OCI-LY7 (cell line): ENCODE results near the gene SNX19. TPM values are rescaled to one million over a fixed set of nuclear protein-coding genes. Genes with fewer than 3 reads are reported as not detected.

Experiments used
- BruUV-seq: library from RNA; stranded (reverse); fragments of 400-500 nt; replicated peaks from 2 replicates; lab custom pipeline; 2021; lab: Mats Ljungman, UMichigan
- CTCF ChIA-PET: fragments of 300-600 bp; sonication (Branson Sonifier 250); formaldehyde crosslinking; loops from one replicate; lab custom pipeline; 2022; ENCODE audit warnings: antibody characterized with exemption; ENCODE audit not compliant: unreplicated experiment; lab: Charles Lee
- POLR2A ChIA-PET: fragments of 300-600 bp; sonication (Branson Sonifier 250); formaldehyde crosslinking; loops from one replicate; lab custom pipeline; 2022; ENCODE audit warnings: antibody characterized with exemption; lab: Charles Lee
- DNase-seq: peaks from one replicate; pipeline ENCODE4 v3.0.0-alpha.2; 2015; ENCODE audit warnings: low spot score
- H2AFZ ChIP-seq: fragments of 200-600 bp; sonication (generic), shearing (Covaris generic); 2 replicates; pipeline ENCODE4 v1.6.1; 2014; ENCODE audit warnings: mild to moderate bottlenecking, antibody characterized with exemption, low read length, moderate library complexity
- H3K27ac ChIP-seq: fragments of 200-600 bp; sonication (generic); 2 replicates; pipeline ENCODE4 v1.5.1; 2014; ENCODE audit warnings: mixed run types, low read depth, mild to moderate bottlenecking, moderate library complexity, low read length, inconsistent platforms; ENCODE audit not compliant: poor library complexity, severe bottlenecking
- H3K36me3 ChIP-seq: fragments of 200-600 bp; sonication (generic); 2 replicates; pipeline ENCODE4 v1.6.1; 2014; ENCODE audit warnings: mild to moderate bottlenecking, antibody characterized with exemption, low read length, moderate library complexity, mixed read lengths; ENCODE audit not compliant: insufficient read depth
- H3K4me1 ChIP-seq: fragments of 200-600 bp; sonication (generic); 2 replicates; pipeline ENCODE4 v1.5.1; 2014; ENCODE audit warnings: mild to moderate bottlenecking, low read length; ENCODE audit not compliant: insufficient read depth, poor library complexity, severe bottlenecking
- H3K4me2 ChIP-seq: fragments of 200-600 bp; sonication (generic); 2 replicates; pipeline ENCODE4 v1.6.1; 2014; ENCODE audit warnings: mild to moderate bottlenecking, low read length
- H3K4me3 ChIP-seq: fragments of 200-600 bp; sonication (generic); 2 replicates; pipeline ENCODE4 v1.5.1; 2014; ENCODE audit warnings: mild to moderate bottlenecking, low read depth, low read length; ENCODE audit not compliant: poor library complexity, severe bottlenecking
- H3K79me2 ChIP-seq: fragments of 200-600 bp; sonication (generic); 2 replicates; pipeline ENCODE4 v1.6.1; 2016; ENCODE audit warnings: low read depth, mild to moderate bottlenecking, low read length, moderate library complexity, mixed read lengths; ENCODE audit not compliant: insufficient read depth
- H3K9me2 ChIP-seq: fragments of 200-600 bp; sonication (generic); 2 replicates; pipeline ENCODE4 v1.6.1; 2016; ENCODE audit warnings: mild to moderate bottlenecking, low read length, mixed read lengths; ENCODE audit not compliant: insufficient read depth
- H3K9me3 ChIP-seq: fragments of 200-600 bp; sonication (generic); 2 replicates; pipeline ENCODE4 v1.6.1; 2014; ENCODE audit warnings: mild to moderate bottlenecking, mixed run types, low read length, mixed read lengths
- H4K20me1 ChIP-seq: fragments of 200-600 bp; sonication (generic); 2 replicates; pipeline ENCODE4 v1.6.1; 2014; ENCODE audit warnings: mild to moderate bottlenecking, antibody characterized with exemption, low read length, moderate library complexity, mixed read lengths; ENCODE audit not compliant: insufficient read depth
- CTCF ChIP-seq: fragments of 200-600 bp; sonication (generic); conservative IDR thresholded peaks from 2 replicates; pipeline ENCODE4 v1.5.1; 2014; ENCODE audit warnings: mild to moderate bottlenecking, antibody characterized with exemption, low read length, moderate library complexity, mixed read lengths
- EZH2phosphoT487 ChIP-seq: fragments of 200-600 bp; sonication (generic); IDR thresholded peaks from 2 replicates; pipeline ENCODE4 v1.6.1; 2018; ENCODE audit warnings: low read depth, borderline replicate concordance, mild to moderate bottlenecking, mixed run types, antibody characterized with exemption, low read length, moderate library complexity, mixed read lengths
- intact Hi-C: fragments of 100-400 bp; cut with micrococcal nuclease; formaldehyde crosslinking; loops from one replicate; pipeline ENCODE4 v1.10.0; 2022; ENCODE audit not compliant: unreplicated experiment
- total RNA-seq, 2 experiments: library from RNA; depleted of rRNA in 1 of 2; stranded (reverse); fragments of >200 nt in 1 of 2; shearing (Covaris generic) in 1 of 2; gene quantifications; 2 replicates each; pipeline ENCODE4 v1.2.3, GENCODE V29; 2014 to 2022

Gene SNX19
- total RNA-seq, 2 experiments from 2014 or later, result 35.0 to 35.8 TPM

DNA sequence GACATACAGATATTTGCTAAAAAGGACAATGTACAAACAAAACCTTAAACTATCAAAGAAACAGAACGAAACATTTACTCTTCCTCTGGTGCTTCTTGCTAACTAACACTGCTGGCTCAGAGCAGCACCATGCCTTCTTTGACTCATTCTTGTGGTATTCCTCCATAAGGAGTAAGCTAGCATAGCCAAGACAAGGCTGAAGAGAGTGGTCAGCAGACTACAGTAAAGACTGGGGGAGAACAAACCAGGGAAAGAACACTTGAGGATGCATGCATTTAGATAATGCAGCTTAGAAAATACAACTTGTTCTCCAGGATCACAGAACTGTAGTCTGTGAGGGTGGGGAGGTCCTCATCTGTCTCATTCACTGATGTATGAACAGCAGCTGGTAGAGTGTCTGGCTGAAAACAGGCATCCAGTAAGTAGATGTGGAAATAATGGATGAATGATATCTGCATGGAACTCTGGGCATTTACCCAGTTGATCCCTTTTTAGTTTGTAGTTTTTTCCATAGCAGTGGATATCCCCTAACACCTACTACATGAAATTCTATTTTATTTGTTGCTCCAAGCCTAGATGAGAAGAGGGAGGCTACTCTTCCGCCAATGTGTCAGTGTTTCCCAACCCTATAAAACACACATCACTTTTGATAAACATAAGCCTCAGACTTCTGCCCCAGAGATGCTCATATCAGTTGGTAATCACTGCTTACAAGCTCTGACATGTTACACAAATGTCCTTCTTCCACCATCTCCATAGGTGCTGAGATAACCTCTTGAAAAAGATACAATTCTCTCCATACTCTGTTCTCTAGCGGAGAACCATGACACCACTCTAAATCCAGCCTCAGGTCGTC, 7.3 kb downstream of the SNX19 start:
- ChIA-PET POLR2A (no interaction called here), CTCF (interaction anchor here (1.5 kb wide), 1 partner anchor 15 kb away, joined by 5 read pairs; no protein-coding TSS in a partner anchor)
- Histone ChIP-seq H3K79me2 (no peaks in the 10 kb centered on the region), H3K36me3 (peaks cover 58% of the 10 kb centered on the region), H2AFZ (no peak overlapping the region), H3K4me3 (no peak overlapping the region), H3K4me1 (no peaks in the 10 kb centered on the region), H3K9me2 (no peaks in the 10 kb centered on the region), H3K27ac (no peak overlapping the region), H4K20me1 (no peaks in the 10 kb centered on the region), H3K4me2 (no peak overlapping the region), H3K9me3 (no peaks in the 10 kb centered on the region)
- no peak for DNase-seq
- no TSS peak for BruUV-seq
- no peak for TF ChIP-seq EZH2phosphoT487
- no peak for TF ChIP-seq CTCF
- intact Hi-C loops, result no loop called here

GRCh38 chr11:130908061-130908460, 8.2 kb downstream of the SNX19 start:
- Histone ChIP-seq H3K4me2 (no peak overlapping the region), H3K79me2 (no peaks in the 10 kb centered on the region), H3K9me3 (no peaks in the 10 kb centered on the region), H4K20me1 (no peaks in the 10 kb centered on the region), H2AFZ (no peak overlapping the region), H3K4me3 (no peak overlapping the region), H3K9me2 (no peaks in the 10 kb centered on the region), H3K27ac (no peak overlapping the region), H3K4me1 (no peaks in the 10 kb centered on the region), H3K36me3 (peaks cover 61% of the 10 kb centered on the region)
- ChIA-PET POLR2A (no interaction called here), CTCF (no interaction called here)
- TF ChIP-seq CTCF (no peak), EZH2phosphoT487 (no peak)
- intact Hi-C loops, result no loop called here
- BruUV-seq, result no TSS peak
- DNase-seq, result no peak

DNA sequence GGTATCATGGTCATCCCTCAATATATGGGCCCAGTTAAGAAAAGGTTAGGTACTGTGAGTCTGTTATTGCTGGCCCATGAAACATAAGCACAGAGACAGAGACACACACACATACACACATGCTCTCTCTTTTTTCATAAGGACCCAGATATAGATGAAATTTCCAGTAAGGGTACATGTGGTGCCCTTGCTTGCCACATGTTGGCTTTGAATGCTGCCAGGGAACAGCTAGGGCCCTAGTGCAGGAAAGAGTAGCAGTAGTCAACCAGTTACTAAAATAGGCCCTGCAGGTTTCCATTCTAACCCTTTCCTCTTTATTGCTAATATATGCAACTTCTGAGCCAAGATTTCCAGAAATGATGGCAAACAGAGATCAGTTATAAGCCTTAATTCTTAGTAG, 9.1 kb downstream of the SNX19 start:
- BruUV-seq, result no TSS peak
- POLR2A ChIA-PET, result interaction anchor here (0.6 to 1.7 kb wide), 3 partner anchors 7 to 474 kb away, joined by 3 to 4 read pairs (median 4); no protein-coding TSS in a partner anchor
- TF ChIP-seq CTCF, result no peak

More for the DNA sequence above, 9.1 kb downstream of the SNX19 start:
- H3K4me3 ChIP-seq, result no peak overlapping the region
- CTCF ChIA-PET, result no interaction called here
- DNase-seq, result no peak
- H3K9me3 ChIP-seq, result no peaks in the 10 kb centered on the region
- H3K4me1 ChIP-seq, result no peaks in the 10 kb centered on the region
- H3K27ac ChIP-seq, result no peak overlapping the region
- no peaks in the 10 kb centered on the region for H4K20me1 ChIP-seq
- H2AFZ ChIP-seq, result no peak overlapping the region
- intact Hi-C loops, result no loop called here
- no peaks in the 10 kb centered on the region for H3K9me2 ChIP-seq
- no peaks in the 10 kb centered on the region for H3K79me2 ChIP-seq
- H3K36me3 ChIP-seq, result peaks cover 69% of the 10 kb centered on the region
- H3K4me2 ChIP-seq, result no peak overlapping the region
